NCI-H2081 treated with DMSO at 0.1 percent for 48 hours (cell line): Measurements from ENCODE around the gene USP16.
"Not testable (repeated sequence)": the region's sequence is repeated elsewhere in the genome, so short reads cannot be mapped to it uniquely, and the experiment has no call there.

Source experiments
- DNase-seq: peaks from one replicate; lab custom pipeline; 2025; lab: John Stamatoyannopoulos, UW

The USP16 gene

DNA sequence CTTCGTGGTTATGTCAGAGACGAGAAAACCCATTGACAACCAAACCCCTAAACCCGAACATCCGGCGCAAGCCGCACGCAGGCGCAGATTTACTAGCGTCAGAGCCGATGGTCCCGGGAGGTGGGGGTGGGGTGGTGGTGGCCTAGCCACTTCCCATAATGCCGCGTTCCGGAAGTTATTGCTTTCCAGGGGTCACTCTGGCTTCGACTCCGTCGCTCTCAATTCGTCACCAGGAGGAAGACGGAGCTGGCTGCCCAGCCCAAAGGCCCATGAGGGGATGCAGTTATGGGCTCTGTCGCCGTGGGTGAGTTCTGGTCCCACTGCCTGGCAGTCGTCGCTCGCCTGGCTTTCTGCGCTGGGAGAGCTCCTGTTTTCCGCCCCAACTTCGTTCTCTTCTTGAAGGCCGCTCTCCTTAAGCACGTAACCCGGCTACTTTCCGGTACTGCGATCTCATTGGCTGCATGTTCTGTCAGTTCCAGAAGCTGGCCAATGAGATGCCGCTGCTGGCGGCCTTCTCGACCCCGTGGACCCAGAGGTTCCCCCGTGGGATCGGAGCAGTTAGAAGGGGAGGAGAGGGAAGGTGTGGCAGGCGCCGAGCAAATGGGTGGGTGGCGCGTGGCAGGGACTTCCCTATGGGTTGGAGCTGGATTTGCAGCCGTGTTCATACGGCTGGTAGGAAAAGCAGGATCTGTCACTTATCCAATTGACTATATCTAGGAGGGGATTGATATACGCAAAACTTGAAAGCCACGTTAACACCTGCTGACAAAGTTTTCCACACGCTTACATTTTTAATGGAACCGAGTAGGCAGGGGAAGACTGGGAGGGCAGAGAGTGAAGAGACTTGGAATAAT, at the start of gene USP16:
TSS of gene USP16 (plus strand) at position 195 of the 854 bp plus-strand sequence. CDS start 3,246 bp downstream, outside the sequence.
- peak; percentile 79 for DNase-seq

DNA sequence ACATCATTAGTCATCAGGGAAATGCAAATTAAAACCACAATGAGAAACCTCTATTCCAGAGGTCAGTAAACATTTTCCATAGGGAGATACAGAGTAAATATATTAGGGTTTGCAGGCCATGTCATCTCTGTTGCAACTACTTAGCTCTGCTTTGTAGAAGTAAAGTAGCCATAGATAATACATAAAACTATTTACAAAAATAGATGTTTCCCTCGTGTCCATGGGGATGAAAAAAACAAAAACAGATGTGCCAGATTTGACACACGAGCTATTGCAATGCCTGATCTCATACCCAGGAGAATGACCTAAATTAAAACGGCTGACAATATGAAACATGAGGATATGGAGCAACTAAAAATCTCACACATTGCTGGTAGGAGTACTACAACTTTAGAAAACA, 49.1 kb upstream of the USP16 start:
- no peak for DNase-seq

- no peak for DNase-seq
Measured at GRCh38 chr21:28979092-28979491, 45.4 kb upstream of the USP16 start.

DNA sequence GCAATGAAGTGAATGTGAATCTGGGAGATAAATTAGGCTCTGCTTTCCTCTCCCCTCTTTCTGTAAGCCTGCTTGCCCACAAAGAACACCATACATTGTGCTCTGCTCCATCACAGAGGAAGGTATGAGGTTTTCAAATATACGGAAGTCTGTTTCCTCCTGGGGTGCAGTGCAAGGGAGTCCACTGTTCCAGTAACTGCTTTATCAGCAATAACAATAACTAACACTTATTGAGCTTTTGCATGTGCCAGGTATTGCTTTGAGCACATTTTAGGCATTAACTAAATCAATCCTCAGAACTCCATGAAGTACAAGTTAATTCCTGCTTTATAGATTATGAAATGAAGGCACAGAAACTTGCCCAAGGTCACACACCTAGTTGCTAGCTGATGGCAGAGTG, 41.8 kb upstream of the USP16 start:
- no peak for DNase-seq

- no peak for DNase-seq
Measured at GRCh38 chr21:28986677-28987076, 37.8 kb upstream of the USP16 start.

DNA sequence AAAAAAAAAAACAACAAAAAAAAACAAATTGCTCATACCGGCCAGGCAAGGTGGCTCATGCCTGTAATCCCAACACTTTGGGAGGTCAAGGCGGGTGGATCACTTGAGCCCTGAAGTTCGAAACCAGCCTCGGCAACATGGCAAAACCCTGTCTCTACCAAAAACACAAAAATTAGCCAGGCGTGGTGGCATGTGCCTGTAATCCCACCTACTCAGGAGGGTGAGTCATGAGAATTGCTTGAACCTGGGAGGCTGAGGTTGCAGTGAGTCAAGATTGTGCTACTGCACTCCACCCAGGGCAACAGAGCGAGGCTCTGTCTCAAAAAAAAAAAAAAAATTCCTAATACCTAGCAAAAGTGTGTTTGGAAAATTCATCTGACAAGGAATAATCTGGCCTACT, 36.3 kb upstream of the USP16 start:
- DNase-seq: not testable (repeated sequence)

DNA sequence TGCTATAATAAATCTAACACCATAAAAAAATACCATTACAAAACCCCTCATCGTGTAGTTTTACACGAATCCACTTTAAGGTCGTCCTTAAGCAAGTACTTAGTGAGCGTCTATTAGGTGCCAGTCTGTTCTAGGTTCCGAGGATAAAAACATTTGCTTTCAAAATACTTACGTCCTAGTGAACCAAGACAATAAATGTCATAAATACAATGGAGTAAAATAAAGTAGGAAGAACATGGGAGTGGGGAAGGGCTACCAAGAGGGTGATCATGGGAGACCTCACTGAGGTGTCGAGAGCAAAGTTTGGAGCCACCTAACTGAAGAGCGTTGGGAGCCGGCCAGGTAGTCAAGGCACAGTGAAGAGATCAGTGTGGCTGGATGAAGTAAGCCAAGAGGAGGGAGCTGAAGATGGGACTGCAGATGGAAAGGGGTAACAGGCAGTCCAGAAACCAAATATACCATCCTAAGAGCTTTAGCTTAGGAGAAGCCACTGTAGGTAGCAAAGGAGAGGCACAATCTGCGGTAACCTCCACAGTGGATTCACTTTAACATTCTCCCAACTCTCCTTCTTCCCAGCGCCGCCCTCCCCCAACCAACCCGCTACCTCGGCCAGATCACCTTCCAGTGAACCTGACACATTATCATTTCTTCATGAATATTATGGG, 32.5 kb upstream of the USP16 start:
- no peak for DNase-seq

GRCh38 chr21:28992526-28993292, 31.8 kb upstream of the USP16 start, which contains the start of gene LTN1:
LTN1 (minus strand) TSS chr21:28992877; CDS start chr21:28992805, 72 bp downstream.
- peak; percentile 83 for DNase-seq

GRCh38 chr21:28993293-28993629, 31.2 kb upstream of the USP16 start:
- DNase-seq: no peak

DNA sequence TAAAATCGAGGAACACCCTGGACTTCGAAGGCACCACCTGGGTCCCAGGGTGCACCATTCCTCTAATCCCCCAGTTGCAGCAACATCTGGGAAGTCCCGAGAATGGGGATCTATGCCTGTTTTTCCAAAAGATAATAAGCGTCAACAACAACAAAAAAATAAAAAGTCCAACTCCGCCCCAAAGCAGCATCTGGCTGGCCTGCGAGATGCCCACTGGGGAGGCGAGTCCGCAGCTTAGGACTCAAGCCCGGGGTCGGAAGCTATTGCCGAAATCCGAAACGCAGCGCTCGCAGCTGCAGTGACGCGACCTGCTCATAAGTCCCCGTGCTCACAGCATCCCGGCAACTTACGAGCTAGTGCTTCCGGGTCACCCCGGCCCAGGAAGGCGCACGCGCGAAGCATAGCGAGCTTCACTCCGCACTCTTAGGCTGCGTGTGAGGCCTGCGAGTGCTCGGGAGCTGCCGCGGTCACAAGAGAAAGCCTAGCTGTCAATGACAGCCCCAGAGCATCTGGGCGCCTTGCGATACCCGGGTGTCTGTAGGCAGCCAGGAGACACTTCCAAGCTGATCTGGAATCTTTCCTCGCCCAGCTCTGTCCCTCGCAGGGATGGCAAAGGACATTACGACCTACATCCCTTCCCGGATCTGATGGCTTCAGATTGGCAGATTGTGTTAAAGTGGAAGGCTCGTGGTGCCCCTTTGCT, 21.9 kb upstream of the USP16 start:
- DNase-seq: peak; percentile 47

DNA sequence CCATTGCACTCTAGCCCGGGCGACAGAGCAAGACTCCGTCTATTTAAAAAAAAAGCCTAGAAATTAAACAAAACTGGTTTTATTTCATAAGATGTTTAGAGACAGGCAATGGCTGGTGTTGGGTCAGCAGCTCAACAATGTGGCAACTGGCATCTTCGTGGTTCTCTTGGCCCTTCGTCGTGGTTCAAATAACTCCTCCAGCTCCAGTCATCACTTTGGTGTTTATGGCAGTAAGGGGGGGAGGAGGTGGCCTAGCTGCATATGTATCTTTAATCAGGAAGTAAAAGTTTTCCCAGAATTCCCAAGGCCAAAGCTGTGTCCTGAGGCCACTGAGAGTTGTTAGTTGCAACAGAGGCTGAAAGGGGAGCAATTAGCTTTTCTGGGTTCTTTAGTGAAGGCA, 18.8 kb upstream of the USP16 start:
- no peak for DNase-seq

DNA sequence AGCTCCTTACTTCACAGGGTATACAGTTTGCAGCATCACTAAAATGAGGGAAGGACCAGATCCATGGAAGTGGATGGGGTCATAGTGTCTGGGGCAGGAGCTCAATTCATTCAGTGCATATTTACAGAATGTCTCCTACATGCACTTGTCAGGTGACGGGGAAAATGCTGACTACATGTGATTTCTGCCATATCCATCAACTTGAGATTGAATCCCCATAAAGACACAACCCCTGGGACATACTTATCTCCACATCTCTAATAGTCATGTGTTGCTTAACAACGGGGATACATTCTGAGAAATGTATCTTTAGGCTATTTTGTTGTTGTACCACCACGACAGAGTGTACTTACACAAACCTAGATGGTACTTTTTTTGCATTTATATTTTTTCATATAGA, 17.3 kb upstream of the USP16 start:
- DNase-seq: no peak

DNA sequence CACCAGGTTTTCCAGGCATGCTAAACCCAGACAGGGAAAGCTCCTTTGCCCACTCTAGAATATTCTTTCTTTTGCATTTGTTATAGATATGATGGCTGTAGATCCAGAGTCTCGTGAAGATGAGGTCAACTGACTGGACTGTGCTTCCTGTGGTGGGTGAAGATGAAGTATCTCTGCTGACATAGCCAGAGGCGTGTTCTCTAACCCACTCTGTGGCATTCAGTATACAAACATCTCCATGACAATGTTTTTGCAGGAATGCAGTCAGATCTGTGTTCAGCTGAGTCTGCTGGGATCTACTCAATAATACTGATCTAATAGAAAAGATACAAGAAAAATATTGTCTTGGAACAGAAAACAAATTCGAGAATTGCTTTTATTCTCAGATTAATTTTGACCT, 16.7 kb upstream of the USP16 start:
- DNase-seq: no peak

GRCh38 chr21:29008367-29008766, 16.1 kb upstream of the USP16 start:
- no peak for DNase-seq

GRCh38 chr21:29011236-29011635, 13.2 kb upstream of the USP16 start:
- DNase-seq: not testable (repeated sequence)

DNA sequence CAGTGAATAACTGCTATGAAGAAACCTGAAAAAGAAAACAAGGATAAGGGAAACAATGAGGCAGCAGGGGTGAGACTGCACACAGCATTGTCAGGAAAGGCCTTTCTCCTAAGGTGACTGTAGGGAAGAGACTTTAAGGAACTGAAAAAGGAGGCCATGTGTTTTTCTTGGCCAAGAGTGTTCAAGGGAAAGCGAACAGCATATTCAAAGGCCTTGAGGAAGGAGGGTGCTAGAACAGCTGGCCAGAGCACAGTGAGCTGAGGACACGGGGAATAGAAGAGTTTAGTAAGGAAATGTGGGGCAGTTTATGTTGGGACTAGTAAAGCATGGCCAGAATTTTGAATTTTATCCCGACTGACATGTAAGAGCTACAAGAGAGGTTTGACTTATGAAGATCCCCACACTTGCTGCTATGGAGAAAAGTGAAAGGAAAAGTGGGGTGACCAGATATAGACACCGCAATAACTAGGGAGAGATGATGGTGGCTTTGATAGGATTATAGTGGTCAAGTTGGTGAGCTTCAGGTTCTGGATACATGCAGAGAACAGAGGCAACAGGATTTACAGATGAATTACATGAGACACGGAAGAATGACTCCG, 6.7 kb upstream of the USP16 start:
- DNase-seq: no peak

DNA sequence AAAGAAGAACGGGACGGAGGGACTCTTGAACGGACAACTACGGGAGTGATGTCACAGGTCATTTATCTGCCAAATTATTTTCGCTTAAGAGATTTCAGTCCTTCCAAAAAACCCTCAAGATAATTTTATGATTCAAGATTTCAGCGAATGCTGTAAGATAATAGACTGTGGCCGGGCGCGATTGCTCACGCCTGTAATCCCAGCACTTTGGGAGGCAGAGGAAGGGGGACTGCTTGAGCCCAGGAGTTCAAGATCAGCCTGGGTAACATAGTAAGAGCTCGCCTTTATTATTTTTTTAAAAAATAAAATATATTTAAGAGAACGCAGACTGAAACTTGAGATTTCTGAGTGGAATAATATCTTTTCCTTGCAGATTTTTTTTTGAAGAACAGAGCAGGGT, 5.9 kb upstream of the USP16 start:
- DNase-seq: no peak

- no peak for DNase-seq
Measured at GRCh38 chr21:29022166-29022565, 2.3 kb upstream of the USP16 start.

DNA sequence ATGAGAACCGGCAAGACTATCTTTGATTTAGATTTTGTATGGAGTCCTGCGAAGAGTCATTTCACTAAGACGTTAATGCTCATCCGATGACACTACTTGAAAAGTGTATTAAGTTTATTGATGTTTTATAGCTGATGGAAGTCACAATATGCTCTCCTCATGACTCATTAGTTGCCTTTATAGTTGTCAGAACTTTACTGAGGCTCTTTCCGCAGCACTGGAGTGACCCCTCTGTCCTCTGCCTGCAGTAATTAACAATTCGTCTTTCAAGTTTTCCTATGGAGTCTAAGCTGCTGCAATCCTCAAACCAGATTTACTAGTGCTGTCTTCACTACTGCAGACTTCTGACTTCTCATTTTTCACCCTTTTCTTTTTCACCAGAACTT, 853 bp downstream of the USP16 start:
- no peak for DNase-seq

DNA sequence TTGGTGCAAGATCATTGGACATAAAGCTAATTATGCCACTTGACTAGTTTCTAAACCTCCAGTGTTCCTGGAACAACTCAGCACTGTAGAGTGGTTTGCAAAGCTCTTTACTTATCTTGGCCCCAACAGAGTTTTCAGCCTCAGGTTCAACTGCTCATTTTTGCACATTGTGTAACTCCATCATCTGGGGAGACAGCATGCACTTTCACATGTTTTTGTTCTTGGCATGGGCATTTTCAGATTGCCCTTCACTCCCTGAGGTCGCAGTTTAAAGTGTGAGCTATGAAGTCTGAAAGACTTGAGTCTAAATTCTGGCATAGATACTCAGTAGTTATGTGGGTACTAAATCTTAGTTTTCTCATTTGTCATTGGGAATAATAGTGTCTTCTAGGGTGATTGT, 5.1 kb downstream of the USP16 start:
- DNase-seq: no peak

DNA sequence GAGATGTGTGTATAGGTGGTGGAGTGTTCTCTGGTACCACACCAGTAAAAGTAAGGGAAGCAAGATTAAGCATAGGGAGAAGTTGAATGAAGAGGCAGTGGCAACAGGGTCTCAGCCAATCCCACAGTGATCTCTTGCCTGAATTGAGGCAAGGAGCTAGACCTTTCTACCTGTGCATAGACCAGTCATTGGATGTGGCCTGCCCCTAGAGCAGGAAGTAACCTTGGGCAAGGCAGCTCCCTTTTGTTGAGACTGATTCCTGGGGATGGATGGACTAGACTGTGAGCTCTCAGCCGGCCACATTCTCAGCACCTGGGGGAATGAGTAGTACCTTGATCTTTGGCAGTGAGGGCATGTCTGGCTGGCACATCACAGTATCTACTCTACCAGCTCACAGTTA, 6.4 kb downstream of the USP16 start:
- no peak for DNase-seq

DNA sequence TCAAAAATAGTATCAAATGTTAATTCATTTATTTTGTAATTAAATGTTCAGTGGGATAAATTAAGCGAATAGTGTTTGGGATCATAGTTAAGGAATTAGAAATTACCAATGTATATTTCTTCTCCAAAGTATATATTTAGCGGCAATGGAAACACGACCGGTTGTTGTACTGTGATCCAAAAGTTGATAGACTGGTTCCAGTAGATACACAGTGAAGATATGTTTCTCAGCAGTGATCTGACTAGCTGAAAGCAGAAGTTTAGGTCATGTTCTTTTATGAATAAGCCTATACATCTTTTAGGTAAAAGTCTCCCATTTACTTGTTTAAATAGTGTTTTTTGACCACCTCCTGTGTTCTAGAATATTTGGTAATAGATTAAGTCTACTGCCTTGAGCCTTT, 8.8 kb downstream of the USP16 start:
- DNase-seq: no peak
